ENCODE data around the gene DBN1.

- no peak for TF ChIP-seq EZH2 (IDR thresholded peaks at IDR 0.05; ENCODE audit: low read depth, low read length, severe bottlenecking)
- TF ChIP-seq BCL11A (IDR thresholded peaks at IDR 0.05; ENCODE audit: low read depth in 2 of 2, low read length in 2 of 2): no peak
- no peak for TF ChIP-seq NRF1 (IDR thresholded peaks at IDR 0.05; ENCODE audit: low read depth, low read length)
- TF ChIP-seq CTCF (IDR thresholded peaks at IDR 0.05; ENCODE audit: control extremely low read depth in 1 of 3, insufficient read depth in 1 of 3, low read depth in 1 of 3, low read length in 3 of 3): no peak
- TF ChIP-seq RFX5 (IDR thresholded peaks at IDR 0.05; ENCODE audit: borderline replicate concordance, low read depth, low read length): no peak
Measured at GRCh38 chr5:177509991-177510566, 36.6 kb upstream of the DBN1 start.
